Sigmoid colon (tissue), 4 donors: ENCODE data around the gene SBNO2.

Experiments used
- POLR2A ChIP-seq, 2 donors: fragments of 450-650 bp; IDR thresholded peaks; one replicate each; pipeline ENCODE4 v1.6.1; 2016; ENCODE audit warnings: antibody characterized with exemption in 2 of 2, mild to moderate bottlenecking in 2 of 2, moderate library complexity in 2 of 2
- POLR2AphosphoS5 ChIP-seq, 4 donors: sonication (generic); formaldehyde crosslinking; IDR thresholded peaks; one replicate each; pipeline ENCODE4 v1.6.1; 2017; ENCODE audit warnings: antibody characterized with exemption in 4 of 4
- TF ChIP-seq, protein P1 (sequence below), 4 experiments: fragments of 450-650 bp in 3 of 4; fragments of 200-600 bp in 1 of 4; IDR thresholded peaks; one replicate each; pipeline ENCODE4 v1.5.1; 2016 to 2019; ENCODE audit warnings: antibody characterized with exemption in 4 of 4, mild to moderate bottlenecking in 3 of 4, moderate library complexity in 2 of 4

DNA sequence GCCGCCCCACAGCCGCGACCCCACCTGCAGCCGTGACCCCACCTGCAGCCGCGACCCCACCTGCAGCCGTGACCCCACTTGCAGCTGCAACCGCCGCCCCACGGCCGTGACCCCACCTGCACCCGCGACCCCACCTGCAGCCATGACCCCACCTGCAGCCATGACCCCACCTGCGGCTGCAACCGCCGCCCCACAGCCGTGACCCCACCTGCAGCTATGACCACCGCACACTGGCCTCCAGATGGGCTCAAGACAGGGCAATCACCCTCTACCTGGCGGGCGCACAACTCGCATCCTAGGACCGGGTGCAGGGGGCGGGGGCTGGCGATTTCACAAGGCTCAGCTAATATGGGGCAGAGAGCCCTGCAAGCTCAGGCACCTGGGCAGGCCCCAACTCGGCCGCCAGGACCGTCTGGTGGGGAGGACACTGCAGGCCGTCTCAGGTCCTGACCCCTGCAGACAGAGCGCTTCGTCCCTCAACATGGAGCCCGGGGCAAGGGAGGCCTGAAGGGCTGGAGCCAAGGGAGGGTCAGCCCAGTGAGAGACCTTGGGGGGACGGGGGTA is 15.1 kb downstream of the SBNO2 start:
- TF ChIP-seq, protein P1, sequence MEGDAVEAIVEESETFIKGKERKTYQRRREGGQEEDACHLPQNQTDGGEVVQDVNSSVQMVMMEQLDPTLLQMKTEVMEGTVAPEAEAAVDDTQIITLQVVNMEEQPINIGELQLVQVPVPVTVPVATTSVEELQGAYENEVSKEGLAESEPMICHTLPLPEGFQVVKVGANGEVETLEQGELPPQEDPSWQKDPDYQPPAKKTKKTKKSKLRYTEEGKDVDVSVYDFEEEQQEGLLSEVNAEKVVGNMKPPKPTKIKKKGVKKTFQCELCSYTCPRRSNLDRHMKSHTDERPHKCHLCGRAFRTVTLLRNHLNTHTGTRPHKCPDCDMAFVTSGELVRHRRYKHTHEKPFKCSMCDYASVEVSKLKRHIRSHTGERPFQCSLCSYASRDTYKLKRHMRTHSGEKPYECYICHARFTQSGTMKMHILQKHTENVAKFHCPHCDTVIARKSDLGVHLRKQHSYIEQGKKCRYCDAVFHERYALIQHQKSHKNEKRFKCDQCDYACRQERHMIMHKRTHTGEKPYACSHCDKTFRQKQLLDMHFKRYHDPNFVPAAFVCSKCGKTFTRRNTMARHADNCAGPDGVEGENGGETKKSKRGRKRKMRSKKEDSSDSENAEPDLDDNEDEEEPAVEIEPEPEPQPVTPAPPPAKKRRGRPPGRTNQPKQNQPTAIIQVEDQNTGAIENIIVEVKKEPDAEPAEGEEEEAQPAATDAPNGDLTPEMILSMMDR (IDR thresholded peaks at IDR 0.05), result no peak
- TF ChIP-seq POLR2A (IDR thresholded peaks at IDR 0.05) (no peak), POLR2AphosphoS5 (IDR thresholded peaks at IDR 0.05) (no peak)
